Prostate gland (tissue), 2 donors: ENCODE measurements around the gene TMEM88.

Experiments
- CTCF ChIP-seq, 4 experiments: fragments of 200-600 bp in 2 of 4; fragments of 450-650 bp in 2 of 4; sonication (generic) in 2 of 4; IDR thresholded peaks; 1 replicate in 3 of 4; 2 replicates in 1 of 4; pipeline ENCODE4 v1.5.1; 2016 to 2019; ENCODE audit warnings: antibody characterized with exemption in 4 of 4, mild to moderate bottlenecking in 2 of 4, moderate library complexity in 2 of 4
- POLR2A ChIP-seq: fragments of 450-650 bp; IDR thresholded peaks from one replicate; pipeline ENCODE4 v1.6.1; 2016; ENCODE audit warnings: antibody characterized with exemption, mild to moderate bottlenecking
- POLR2AphosphoS5 ChIP-seq: sonication (generic); formaldehyde crosslinking; IDR thresholded peaks from one replicate; pipeline ENCODE4 v1.6.1; 2017; ENCODE audit warnings: antibody characterized with exemption

GRCh38 chr17:7882068-7882467, 27.2 kb downstream of the TMEM88 start:
- TF ChIP-seq CTCF (IDR thresholded peaks at IDR 0.05) (no peak), POLR2AphosphoS5 (no peak), POLR2A (no peak)
